GM12801 (cell line): Measurements from ENCODE around the gene TRDN.

Experiments
- TF ChIP-seq, protein P1 (sequence below): IDR thresholded peaks from one replicate; pipeline ENCODE4 v1.5.1; 2011; ENCODE audit warnings: control low read depth; ENCODE audit not compliant: insufficient read length; ENCODE audit errors: extremely low read depth

TRDN gene

DNA sequence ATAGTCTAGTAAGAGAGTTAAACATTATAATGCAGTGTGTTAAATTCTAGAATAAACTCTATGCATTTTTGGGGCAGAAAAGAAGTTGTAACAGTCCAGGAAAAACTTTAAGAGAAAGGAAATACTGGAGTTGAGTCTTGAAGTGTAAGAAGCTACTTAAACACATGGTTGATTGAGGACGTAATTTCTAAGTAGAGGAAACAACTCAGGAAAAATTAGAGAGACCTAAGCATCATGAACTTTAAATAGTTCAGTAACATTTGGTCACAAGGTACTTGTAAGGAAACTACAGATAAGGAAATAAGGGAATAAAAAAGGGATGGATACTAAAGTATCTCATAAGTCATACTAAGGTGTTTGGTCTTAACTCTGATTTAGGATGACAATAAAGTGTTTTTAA, 4.7 kb upstream of the TRDN start:
- TF ChIP-seq, protein P1, sequence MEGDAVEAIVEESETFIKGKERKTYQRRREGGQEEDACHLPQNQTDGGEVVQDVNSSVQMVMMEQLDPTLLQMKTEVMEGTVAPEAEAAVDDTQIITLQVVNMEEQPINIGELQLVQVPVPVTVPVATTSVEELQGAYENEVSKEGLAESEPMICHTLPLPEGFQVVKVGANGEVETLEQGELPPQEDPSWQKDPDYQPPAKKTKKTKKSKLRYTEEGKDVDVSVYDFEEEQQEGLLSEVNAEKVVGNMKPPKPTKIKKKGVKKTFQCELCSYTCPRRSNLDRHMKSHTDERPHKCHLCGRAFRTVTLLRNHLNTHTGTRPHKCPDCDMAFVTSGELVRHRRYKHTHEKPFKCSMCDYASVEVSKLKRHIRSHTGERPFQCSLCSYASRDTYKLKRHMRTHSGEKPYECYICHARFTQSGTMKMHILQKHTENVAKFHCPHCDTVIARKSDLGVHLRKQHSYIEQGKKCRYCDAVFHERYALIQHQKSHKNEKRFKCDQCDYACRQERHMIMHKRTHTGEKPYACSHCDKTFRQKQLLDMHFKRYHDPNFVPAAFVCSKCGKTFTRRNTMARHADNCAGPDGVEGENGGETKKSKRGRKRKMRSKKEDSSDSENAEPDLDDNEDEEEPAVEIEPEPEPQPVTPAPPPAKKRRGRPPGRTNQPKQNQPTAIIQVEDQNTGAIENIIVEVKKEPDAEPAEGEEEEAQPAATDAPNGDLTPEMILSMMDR: no peak

DNA sequence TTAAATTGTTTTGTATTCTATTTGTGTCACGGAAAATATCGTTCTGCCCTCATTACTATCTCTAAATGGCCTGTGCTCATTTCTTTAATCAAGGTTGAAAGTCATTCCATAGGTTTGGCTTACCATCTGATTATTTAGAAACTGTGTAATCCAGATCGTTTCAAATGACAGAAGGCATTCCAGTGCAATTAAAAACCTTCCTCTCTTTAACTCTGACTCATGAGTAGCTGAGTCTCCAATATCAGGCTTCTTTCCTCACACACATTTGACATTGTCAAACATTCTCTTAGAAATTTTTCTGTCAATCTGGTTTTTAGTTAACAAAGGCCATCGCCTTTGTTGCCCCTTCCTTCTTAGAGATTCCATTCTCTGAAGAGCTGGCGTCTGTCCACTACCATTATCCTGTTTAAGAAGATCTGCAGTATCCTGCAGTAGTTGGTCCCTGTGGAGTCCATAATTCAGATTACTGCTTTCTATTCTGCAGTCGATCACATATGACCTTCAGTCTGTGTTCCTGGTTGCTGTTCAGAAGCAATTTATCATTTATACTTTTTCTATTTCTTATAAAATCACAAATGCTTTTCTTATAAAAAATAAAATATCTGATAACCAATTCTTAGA, 3.9 kb upstream of the TRDN start:
- TF ChIP-seq, protein P1: no peak

DNA sequence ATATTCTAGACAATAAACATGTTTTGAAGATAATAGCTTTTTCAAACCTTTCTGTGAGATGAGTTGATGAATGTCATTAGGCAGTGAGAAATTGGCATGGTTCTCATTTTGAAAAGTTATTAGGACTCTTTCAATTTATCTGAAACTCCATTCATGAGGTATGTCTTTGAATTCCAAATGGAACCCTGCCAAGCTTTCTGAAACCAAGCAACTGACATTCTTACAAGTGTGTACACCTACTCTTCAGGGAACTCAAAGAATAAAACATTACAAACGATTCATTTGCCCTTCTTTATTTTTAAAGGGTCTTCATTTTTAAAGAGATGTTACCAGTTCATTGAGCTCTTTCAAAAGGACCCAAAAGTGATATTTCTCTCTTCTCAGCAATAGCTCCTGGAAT, 2.1 kb upstream of the TRDN start:
- TF ChIP-seq, protein P1: no peak

DNA sequence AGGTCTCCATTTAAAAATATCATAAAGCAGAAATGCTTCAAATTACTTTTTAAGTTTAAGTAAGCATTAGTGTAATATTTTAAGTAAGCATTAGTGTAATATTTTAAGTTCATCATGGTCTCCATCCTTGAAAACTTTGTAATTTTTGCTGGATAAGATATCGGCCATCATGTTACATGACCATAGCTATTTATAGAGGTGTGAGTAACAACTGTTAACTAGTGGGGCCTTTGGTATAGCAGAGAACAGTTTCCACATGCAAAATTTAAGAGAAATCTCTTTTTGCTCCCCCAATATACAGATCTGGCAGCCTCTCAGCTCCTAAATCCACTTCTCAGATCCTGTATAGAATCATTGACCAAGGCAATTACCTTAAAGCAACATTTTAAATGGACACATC, 468 bp downstream of the TRDN start:
- TF ChIP-seq, protein P1: no peak

DNA sequence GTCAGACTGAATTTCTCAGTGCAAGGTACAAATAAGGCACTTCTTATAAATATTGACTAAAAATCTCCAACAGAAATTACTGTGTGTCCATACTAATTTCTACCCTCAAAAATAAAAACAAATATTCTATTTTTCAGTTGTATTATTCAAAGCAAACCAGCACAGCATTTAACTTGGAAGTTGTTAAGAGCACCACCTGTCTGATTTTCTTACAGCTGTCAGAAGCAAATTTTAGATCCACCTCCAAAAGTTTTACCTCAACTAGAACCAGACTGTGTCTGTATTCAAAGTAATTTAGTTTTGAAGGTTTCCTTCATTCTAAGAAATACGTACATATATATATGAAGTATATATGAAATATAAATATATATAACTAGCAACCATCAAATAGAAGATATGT, 1.2 kb downstream of the TRDN start:
- TF ChIP-seq, protein P1: no peak

DNA sequence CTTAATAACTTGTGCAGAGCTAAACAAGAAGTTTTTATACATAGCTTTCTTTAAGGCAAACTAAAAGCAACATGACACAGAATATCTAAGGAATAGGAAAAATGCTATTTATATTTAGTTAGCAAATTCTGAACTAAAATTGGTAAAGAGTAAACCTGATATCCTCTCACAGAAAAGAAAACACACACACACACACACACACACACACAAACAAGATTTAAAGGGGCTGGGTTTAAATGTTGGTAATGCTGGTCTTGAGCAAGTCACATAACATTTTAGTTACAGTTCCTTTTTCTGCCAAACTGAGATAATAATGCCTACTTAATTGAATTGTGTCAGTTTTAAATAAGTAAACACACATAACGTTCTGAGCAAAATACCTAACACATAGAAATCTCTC, 1.6 kb downstream of the TRDN start:
- TF ChIP-seq, protein P1: no peak

DNA sequence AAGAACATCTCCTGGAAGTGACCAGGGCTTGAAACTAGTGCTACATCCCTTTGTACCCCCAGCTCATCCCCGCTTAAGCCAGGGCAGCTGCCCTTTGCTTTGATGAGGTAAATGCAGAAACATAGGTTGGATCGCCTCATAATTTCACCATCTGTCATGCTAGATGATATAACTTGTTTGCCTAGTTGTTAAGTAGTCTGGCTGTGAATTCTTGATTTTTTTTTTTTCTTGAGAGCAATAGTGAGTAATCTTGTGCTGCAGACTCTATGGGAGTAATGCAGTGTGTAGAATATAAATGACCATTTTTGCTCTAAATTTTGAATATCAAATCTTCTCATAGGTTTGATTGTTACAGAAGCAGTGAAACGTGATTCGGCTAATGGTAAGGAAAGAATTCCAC, 4.1 kb downstream of the TRDN start:
- TF ChIP-seq, protein P1: no peak
